ENCODE data around the gene RUNDC1. TPM values are rescaled to one million over a fixed set of nuclear protein-coding genes. Genes with fewer than 3 reads are reported as not detected.

RUNDC1 gene
- 13.2 and 14.6 TPM in 2 replicates for total RNA-seq

DNA sequence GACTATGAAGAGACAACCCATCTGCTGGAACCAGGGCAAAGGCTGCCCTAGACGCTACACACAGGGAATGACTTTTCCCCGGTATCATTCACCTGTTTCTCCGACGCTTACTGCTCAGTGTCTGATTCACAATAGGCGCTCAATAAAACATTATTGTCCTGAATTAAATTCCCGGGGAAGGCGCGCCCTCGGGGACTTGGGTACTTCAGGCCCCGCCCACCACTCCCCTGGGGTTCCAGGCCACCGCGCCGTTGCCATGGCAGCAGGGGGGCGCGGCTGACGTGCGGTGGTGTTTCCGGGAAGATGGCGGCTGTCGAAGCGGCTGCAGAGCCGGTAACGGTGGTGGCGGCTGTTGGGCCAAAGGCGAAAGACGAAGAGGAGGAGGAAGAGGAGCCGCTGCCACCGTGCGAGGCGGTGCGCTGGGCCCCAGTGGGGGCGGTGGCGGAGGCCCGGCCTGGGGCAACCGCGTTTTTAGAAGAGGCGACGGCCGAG, at the start of gene RUNDC1:
Gene RUNDC1 (plus strand): TSS at position 292 of the 492 bp plus-strand sequence. CDS start 12 bp downstream, at position 304.

GRCh38 chr17:42964161-42964932, 16.0 kb upstream of the RUNDC1 start, which contains the start of gene AARSD1:
AARSD1 (minus strand) TSS chr17:42964454; CDS start chr17:42964440, 14 bp downstream.

GRCh38 chr17:42979511-42980273, 673 bp upstream of the RUNDC1 start, which contains the start of gene PTGES3L:
PTGES3L (minus strand) TSS chr17:42980080; CDS start chr17:42980053, 27 bp downstream.

GRCh38 chr17:42997984-42998938, 17.9 kb downstream of the RUNDC1 start, which contains the start of gene RPL27:
RPL27 (plus strand) TSS chr17:42998419; CDS start chr17:42998751, 332 bp downstream.

DNA sequence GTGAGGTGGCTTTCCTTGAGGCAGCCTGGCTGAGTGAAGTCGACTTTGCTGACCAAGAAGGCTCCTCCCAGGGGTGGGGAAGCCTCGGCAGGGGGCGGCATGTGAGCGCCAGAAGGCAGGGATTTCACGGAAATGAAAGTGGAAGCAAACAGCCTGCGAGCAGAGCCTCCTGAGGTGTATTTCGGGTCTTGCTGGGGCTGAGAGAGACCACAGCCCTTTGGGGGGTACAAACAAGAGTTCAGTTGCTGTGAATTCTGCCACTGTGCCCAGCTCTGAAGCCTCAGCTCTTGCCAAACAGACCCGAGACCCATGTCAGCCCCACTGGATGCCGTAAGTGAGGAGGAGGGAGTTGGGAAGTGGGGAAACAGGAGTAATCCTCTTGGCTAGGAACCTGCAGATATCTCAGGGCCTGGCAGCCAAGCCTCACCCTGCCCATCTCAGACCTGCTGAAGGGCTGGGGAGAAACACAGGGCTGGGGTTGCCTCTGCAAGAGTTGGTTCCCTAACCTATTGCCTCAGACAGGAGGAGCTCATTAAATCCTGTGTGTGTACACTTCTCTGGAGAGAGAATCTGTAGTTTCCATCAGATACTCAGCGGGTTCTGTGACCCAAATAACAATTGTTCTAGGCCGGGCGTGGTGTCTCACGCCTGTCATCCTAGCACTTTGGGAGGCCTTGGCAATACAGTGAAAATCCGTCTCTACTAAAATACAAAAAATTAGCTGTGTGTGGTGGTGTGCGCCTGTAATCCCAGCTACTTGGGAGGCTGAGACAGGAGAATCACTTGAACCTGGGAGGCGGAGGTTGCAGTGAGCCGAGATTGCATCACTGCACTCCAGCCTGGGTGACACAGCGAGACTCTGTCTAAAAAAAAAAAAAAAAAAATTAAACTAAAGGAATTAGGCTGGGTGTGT, 26.5 kb downstream of the RUNDC1 start, which contains the start of gene IFI35:
Gene IFI35 (plus strand): TSS at position 146 of the 913 bp plus-strand sequence. CDS start 164 bp downstream, at position 310.

DNA sequence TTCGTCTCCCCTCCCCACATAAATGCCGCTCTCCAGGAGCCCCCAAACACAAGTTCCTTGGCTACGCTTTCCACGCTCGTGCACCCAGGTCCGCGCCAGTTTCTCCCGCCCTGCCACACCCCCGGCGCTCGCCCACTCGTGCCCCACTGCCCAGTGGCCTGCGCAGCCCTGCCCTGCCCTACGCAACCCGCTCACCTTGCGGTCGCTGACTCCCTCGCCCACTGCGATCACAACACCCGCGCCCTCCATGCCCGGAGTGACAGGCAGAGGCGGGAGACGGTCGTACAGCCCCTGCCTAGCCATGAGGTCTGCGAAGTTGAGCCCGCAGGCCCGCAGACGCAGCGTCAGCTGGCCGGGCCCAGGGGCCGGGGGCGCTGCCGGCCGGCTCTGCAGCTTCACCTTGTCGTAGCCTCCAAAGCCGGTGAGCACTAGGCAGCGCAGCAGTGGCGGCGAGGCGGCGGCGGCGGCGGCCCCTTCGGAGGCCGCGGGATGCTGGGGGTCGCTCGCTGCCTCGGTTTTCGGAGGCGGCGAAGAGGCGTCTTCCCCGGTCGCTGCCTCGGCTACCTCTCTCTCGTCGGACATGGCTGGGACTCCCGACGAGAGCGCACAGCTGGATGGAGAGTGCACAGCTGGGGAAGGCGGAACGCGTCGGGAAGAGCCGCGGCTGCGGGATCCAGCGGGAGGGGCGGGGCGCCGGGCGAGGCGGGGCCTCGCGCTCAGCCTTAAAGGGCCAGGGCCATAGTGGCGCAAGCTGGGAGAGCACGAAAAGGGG, 41.6 kb downstream of the RUNDC1 start, which contains the start of gene VAT1:
Gene VAT1 (minus strand): TSS at position 645 of the 772 bp plus-strand sequence. CDS start 63 bp downstream, at position 582.

DNA sequence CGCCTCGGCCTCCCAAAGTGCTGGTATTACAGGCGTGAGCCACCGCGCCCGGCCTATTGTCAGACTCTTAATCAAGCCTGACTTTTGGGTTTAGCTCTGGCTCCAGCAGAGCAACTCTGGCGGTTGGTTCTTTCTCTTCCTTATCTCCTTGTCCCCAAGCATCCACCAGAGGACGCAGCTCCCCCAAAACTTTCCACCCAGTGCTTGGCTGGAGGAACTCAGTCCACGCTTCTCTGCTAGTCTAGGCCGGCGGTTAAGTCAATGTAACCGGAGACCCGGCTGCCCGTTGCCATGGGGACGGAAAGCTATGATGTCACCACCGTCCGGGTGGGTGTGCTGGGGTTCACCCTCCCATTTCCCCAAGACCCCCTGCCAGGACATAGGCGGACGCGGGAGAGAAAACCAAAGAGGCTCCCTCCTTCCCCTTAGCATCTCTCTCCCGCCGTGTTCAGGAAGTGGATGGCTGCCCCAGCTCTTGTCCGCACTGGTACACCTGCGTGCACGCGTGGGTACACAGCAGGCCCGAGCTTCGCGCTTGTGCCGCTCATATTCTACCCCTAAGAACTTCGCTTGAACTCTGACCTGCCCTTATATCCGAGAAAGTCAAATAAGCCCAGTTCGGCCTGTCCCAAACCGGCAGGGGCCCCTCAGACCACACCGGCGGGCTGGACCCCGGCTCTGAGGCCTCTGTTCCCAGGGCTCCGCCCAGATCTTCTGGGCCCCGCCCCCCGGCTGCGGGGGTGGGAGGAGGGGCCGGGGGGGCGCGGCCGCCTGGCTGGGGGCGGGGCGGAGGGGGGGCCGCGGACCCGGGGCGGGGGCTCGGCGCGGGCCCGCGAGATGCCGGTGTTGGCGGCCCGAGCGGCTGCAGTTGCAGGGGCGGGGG, 44.3 kb downstream of the RUNDC1 start, which contains the start of gene RND2:
Gene RND2 (plus strand): TSS at position 825 of the 883 bp plus-strand sequence. CDS start 117 bp downstream, outside the sequence.

Other genes with a start within 250 kb of the RUNDC1 start
- gene EZH1, start 235.5 kb upstream of the RUNDC1 start, total RNA-seq: 7.7 and 20.0 TPM in 2 replicates
- under 0.01 and 0.58 TPM in 2 replicates for gene RAMP2, start 219.3 kb upstream of the RUNDC1 start, total RNA-seq
- gene VPS25, start 207.1 kb upstream of the RUNDC1 start, total RNA-seq: 65.7 and 92.6 TPM in 2 replicates
- gene WNK4, start 200.0 kb upstream of the RUNDC1 start, total RNA-seq: 3.5 and 4.5 TPM in 2 replicates
- gene COA3, start 181.9 kb upstream of the RUNDC1 start, total RNA-seq: 48.8 and 70.4 TPM in 2 replicates
- under 0.01 and 0.19 TPM in 2 replicates for gene CNTD1, start 181.7 kb upstream of the RUNDC1 start, total RNA-seq
- 123 and 167 TPM in 2 replicates for gene BECN1, start 156.3 kb upstream of the RUNDC1 start, total RNA-seq
- gene PSME3, start 147.2 kb upstream of the RUNDC1 start, total RNA-seq: 51.3 and 131 TPM in 2 replicates
- gene AOC2, start 136.0 kb upstream of the RUNDC1 start, total RNA-seq: 0.28 and 0.38 TPM in 2 replicates
- under 0.01 and 2.0 TPM in 2 replicates for gene AOC3, start 129.4 kb upstream of the RUNDC1 start, total RNA-seq
- gene G6PC1, start 79.8 kb upstream of the RUNDC1 start, total RNA-seq: not detected in 2 replicates
- 21.4 and 42.8 TPM in 2 replicates for gene AARSD1, start 16.1 kb upstream of the RUNDC1 start, total RNA-seq
- 0.28 and 0.58 TPM in 2 replicates for gene PTGES3L, start 485 bp upstream of the RUNDC1 start, total RNA-seq
- gene RPL27, start 17.9 kb downstream of the RUNDC1 start, total RNA-seq: 1,034 and 1,254 TPM in 2 replicates
- 16.7 and 20.6 TPM in 2 replicates for gene IFI35, start 26.2 kb downstream of the RUNDC1 start, total RNA-seq
- 115 and 147 TPM in 2 replicates for gene VAT1, start 41.8 kb downstream of the RUNDC1 start, total RNA-seq
- 0.19 and 0.28 TPM in 2 replicates for gene RND2, start 44.7 kb downstream of the RUNDC1 start, total RNA-seq
- 5.4 and 33.7 TPM in 2 replicates for gene BRCA1, start 144.8 kb downstream of the RUNDC1 start, total RNA-seq
- gene NBR1, start 190.6 kb downstream of the RUNDC1 start, total RNA-seq: 111 and 114 TPM in 2 replicates
- 2.5 and 4.6 TPM in 2 replicates for gene TMEM106A, start 231.3 kb downstream of the RUNDC1 start, total RNA-seq
- gene CCDC200, start 248.1 kb downstream of the RUNDC1 start, total RNA-seq: not detected in 2 replicates

Data from regular cardiac myocyte (primary cell).